OCI-LY3 (cell line): ENCODE measurements around the gene CEP44.
A peak's percentile ranks its signal among the peaks of the same experiment; 100 is the strongest.

ENCODE experiments used
- H2AFZ ChIP-seq: fragments of 200-600, 300-600 bp; shearing (Covaris generic); 2 replicates; pipeline ENCODE4 v1.6.0; 2014; ENCODE audit warnings: antibody characterized with exemption, low read depth, low read length
- H3K27ac ChIP-seq: fragments of 200-600, 300-600 bp; sonication (generic); 2 replicates; pipeline ENCODE4 v1.5.1; 2014; ENCODE audit warnings: mild to moderate bottlenecking, low read length, moderate library complexity, mixed read lengths
- H3K27me3 ChIP-seq: fragments of 200-600, 300-600 bp; sonication (generic); 2 replicates; pipeline ENCODE4 v1.6.1; 2014; ENCODE audit warnings: low read depth, low read length, mixed read lengths
- H3K36me3 ChIP-seq: fragments of 200-600, 300-600 bp; sonication (generic); replicated peaks from 2 replicates; pipeline ENCODE3; 2014; ENCODE audit warnings: low read depth, low read length, mixed read lengths
- H3K4me1 ChIP-seq: fragments of 300-600, 200-600 bp; sonication (generic); 2 replicates; pipeline ENCODE4 v1.6.1; 2014; ENCODE audit warnings: low read length, mixed read lengths
- H3K4me2 ChIP-seq: fragments of 200-600, 300-600 bp; sonication (generic); 2 replicates; pipeline ENCODE4 v1.6.1; 2014; ENCODE audit warnings: low read length, mixed read lengths
- H3K4me3 ChIP-seq: fragments of 300-600, 200-600 bp; sonication (generic); 2 replicates; pipeline ENCODE4 v1.5.1; 2014; ENCODE audit warnings: antibody characterized with exemption, mild to moderate bottlenecking, low read length, moderate library complexity
- H3K79me2 ChIP-seq: fragments of 300-600, 200-600 bp; shearing (Covaris generic); 2 replicates; pipeline ENCODE4 v1.6.1; 2014; ENCODE audit warnings: mild to moderate bottlenecking, low read length, mixed read lengths
- H3K9ac ChIP-seq: fragments of 300-600, 200-600 bp; shearing (Covaris generic); 2 replicates; pipeline ENCODE4 v1.6.0; 2014; ENCODE audit warnings: mild to moderate bottlenecking, low read length, moderate library complexity
- H3K9me3 ChIP-seq: fragments of 200-600, 300-600 bp; shearing (Covaris generic); 2 replicates; pipeline ENCODE4 v1.6.1; 2014; ENCODE audit warnings: low read length, mixed read lengths; ENCODE audit not compliant: insufficient read depth
- H4K20me1 ChIP-seq: fragments of 200-600, 300-600 bp; sonication (generic); 2 replicates; pipeline ENCODE4 v1.6.1; 2016; ENCODE audit warnings: low read length, mixed read lengths; ENCODE audit not compliant: insufficient read depth
- CTCF ChIP-seq: fragments of 200-600, 300-600 bp; sonication (generic); IDR thresholded peaks from 2 replicates; pipeline ENCODE4 v1.5.1; 2014; ENCODE audit warnings: antibody characterized with exemption, low read length, low read depth
- EZH2phosphoT487 ChIP-seq: fragments of 200-600 bp; shearing (Covaris generic); IDR thresholded peaks from 2 replicates; pipeline ENCODE4 v1.6.1; 2018; ENCODE audit warnings: antibody characterized with exemption, mixed run types, low read depth

CEP44 gene

GRCh38 chr4:174283507-174284471 is at the start of gene CEP44, which contains the start of gene FBXO8:
Gene CEP44 (plus strand): TSS chr4:174283911. CDS start chr4:174299122, 15,211 bp downstream.
Gene FBXO8 (minus strand): TSS chr4:174283667. CDS start chr4:174263092, 20,575 bp downstream.
- peak within 1 kb of the TSS; percentile 100 for H2AFZ ChIP-seq
- H3K4me1 ChIP-seq: peaks cover 21% of the 10 kb centered on the region
- peaks cover 73% of the 10 kb centered on the region for H3K79me2 ChIP-seq
- H3K27ac ChIP-seq: peak within 1 kb of the TSS; percentile 81
- H3K4me2 ChIP-seq: peak within 1 kb of the TSS; percentile 86
- TF ChIP-seq EZH2phosphoT487: no peak
- TF ChIP-seq CTCF: no peak
- H3K4me3 ChIP-seq: peak within 1 kb of the TSS; percentile 83
- no peaks in the 10 kb centered on the region for H3K27me3 ChIP-seq
- peaks cover 10% of the 10 kb centered on the region for H3K36me3 ChIP-seq
- peak within 1 kb of the TSS; percentile 93 for H3K9ac ChIP-seq
- no peaks in the 10 kb centered on the region for H3K9me3 ChIP-seq
- H4K20me1 ChIP-seq: no peaks in the 10 kb centered on the region

GRCh38 chr4:174236359-174236758 is 47.4 kb upstream of the CEP44 start:
- H3K27me3 ChIP-seq: no peaks in the 10 kb centered on the region
- H4K20me1 ChIP-seq: no peaks in the 10 kb centered on the region
- TF ChIP-seq EZH2phosphoT487: no peak
- no peak for TF ChIP-seq CTCF
- no peak overlapping the region for H2AFZ ChIP-seq
- no peaks in the 10 kb centered on the region for H3K79me2 ChIP-seq
- no peak overlapping the region for H3K4me3 ChIP-seq
- H3K4me1 ChIP-seq: 0 out of 2 replicates have a peak, but pooled peaks cover 3% of the 10 kb centered on the region
- H3K9ac ChIP-seq: no peak overlapping the region
- no peaks in the 10 kb centered on the region for H3K36me3 ChIP-seq
- no peak overlapping the region for H3K27ac ChIP-seq
- H3K9me3 ChIP-seq: no peaks in the 10 kb centered on the region
- no peak overlapping the region for H3K4me2 ChIP-seq

GRCh38 chr4:174241162-174241561 is 42.5 kb upstream of the CEP44 start:
- Histone ChIP-seq H3K27me3 (no peaks in the 10 kb centered on the region), H4K20me1 (no peaks in the 10 kb centered on the region), H3K4me3 (no peak overlapping the region), H3K9ac (no peak overlapping the region), H3K9me3 (no peaks in the 10 kb centered on the region), H3K36me3 (no peaks in the 10 kb centered on the region), H3K4me2 (no peak overlapping the region), H3K79me2 (no peaks in the 10 kb centered on the region), H3K4me1 (peaks cover 18% of the 10 kb centered on the region), H3K27ac (no peak overlapping the region), H2AFZ (no peak overlapping the region)
- TF ChIP-seq CTCF: no peak
- TF ChIP-seq EZH2phosphoT487: no peak

- H3K27me3 ChIP-seq: no peaks in the 10 kb centered on the region
- H3K9ac ChIP-seq: no peak overlapping the region
- H4K20me1 ChIP-seq: no peaks in the 10 kb centered on the region
- no peak overlapping the region for H3K27ac ChIP-seq
- peaks cover 18% of the 10 kb centered on the region for H3K4me1 ChIP-seq
- no peaks in the 10 kb centered on the region for H3K36me3 ChIP-seq
- H2AFZ ChIP-seq: no peak overlapping the region
- no peaks in the 10 kb centered on the region for H3K79me2 ChIP-seq
- peak overlapping the region; percentile 25 for H3K4me2 ChIP-seq
- no peaks in the 10 kb centered on the region for H3K9me3 ChIP-seq
- H3K4me3 ChIP-seq: no peak overlapping the region
- TF ChIP-seq EZH2phosphoT487 (no peak), CTCF (no peak)
Observed at GRCh38 chr4:174244441-174244840, 39.3 kb upstream of the CEP44 start.
